Osteoblast (primary cell): ENCODE measurements around the gene GRAP. TPM values are rescaled to one million over a fixed set of nuclear protein-coding genes. Genes with fewer than 3 reads are reported as not detected.
"Not testable (repeated sequence)": the region's sequence is repeated elsewhere in the genome, so short reads cannot be mapped to it uniquely, and the experiment has no call there.

Experiments
- DNase-seq: peaks from one replicate; pipeline ENCODE4 v3.0.0; 2011; ENCODE audit warnings: low spot score, mixed read lengths; ENCODE audit not compliant: insufficient read length; ENCODE audit errors: missing footprints
- H2AFZ ChIP-seq: 2 replicates; pipeline ENCODE4 v1.6.0; 2011; ENCODE audit warnings: mild to moderate bottlenecking, low read length
- H3K27ac ChIP-seq: 2 replicates; pipeline ENCODE4 v1.5.1; 2011; ENCODE audit warnings: mild to moderate bottlenecking, low read depth, low read length, moderate library complexity
- H3K27me3 ChIP-seq: 2 replicates; pipeline ENCODE4 v1.6.0; 2012; ENCODE audit warnings: mild to moderate bottlenecking, control low read depth, inconsistent platforms, low read length, moderate library complexity; ENCODE audit not compliant: insufficient read depth
- H3K36me3 ChIP-seq: 2 replicates; pipeline ENCODE4 v1.5.1; 2011; ENCODE audit warnings: mild to moderate bottlenecking, low read length, control low read depth, moderate library complexity; ENCODE audit not compliant: insufficient read depth
- H3K4me1 ChIP-seq: 2 replicates; pipeline ENCODE4 v1.5.1; 2011; ENCODE audit warnings: mild to moderate bottlenecking, low read length, control low read depth, moderate library complexity; ENCODE audit not compliant: insufficient read depth
- H3K4me2 ChIP-seq: 2 replicates; pipeline ENCODE4 v1.6.0; 2011; ENCODE audit warnings: mild to moderate bottlenecking, low read length; ENCODE audit not compliant: insufficient read depth
- H3K4me3 ChIP-seq: fragments of 200-600 bp; sonication (generic); 3 replicates; pipeline ENCODE4 v1.5.1; 2012; ENCODE audit warnings: mild to moderate bottlenecking, low read length, inconsistent platforms; ENCODE audit not compliant: insufficient read depth
- H3K79me2 ChIP-seq: 2 replicates; pipeline ENCODE4 v1.6.0; 2012; ENCODE audit warnings: mild to moderate bottlenecking, low read length, control low read depth, inconsistent platforms; ENCODE audit not compliant: insufficient read depth
- H3K9me3 ChIP-seq: 2 replicates; pipeline ENCODE4 v1.5.1; 2011; ENCODE audit warnings: low read depth, low read length, control low read depth
- H4K20me1 ChIP-seq: 2 replicates; pipeline ENCODE4 v1.6.0; 2012; ENCODE audit warnings: mild to moderate bottlenecking, low read length, control low read depth; ENCODE audit not compliant: insufficient read depth
- CTCF ChIP-seq: IDR thresholded peaks from 2 replicates; pipeline ENCODE4 v1.5.1; 2011; ENCODE audit warnings: mild to moderate bottlenecking, low read depth, low read length, moderate library complexity; ENCODE audit errors: extremely low read depth
- total RNA-seq: library from RNA; depleted of rRNA; stranded (reverse); fragments of >200 nt; gene quantifications from 2 replicates; pipeline ENCODE4 v1.2.3, GENCODE V29; 2012

The GRAP gene
- total RNA-seq, 1 donor, result not detected

GRCh38 chr17:19032377-19032988 lies 14.3 kb downstream of the GRAP start:
- H3K4me3 ChIP-seq, H2AFZ ChIP-seq, H3K36me3 ChIP-seq, H3K4me1 ChIP-seq, H3K27me3 ChIP-seq, DNase-seq, H3K79me2 ChIP-seq, H3K9me3 ChIP-seq, H3K4me2 ChIP-seq, H3K27ac ChIP-seq, H4K20me1 ChIP-seq: not testable (repeated sequence)

DNA sequence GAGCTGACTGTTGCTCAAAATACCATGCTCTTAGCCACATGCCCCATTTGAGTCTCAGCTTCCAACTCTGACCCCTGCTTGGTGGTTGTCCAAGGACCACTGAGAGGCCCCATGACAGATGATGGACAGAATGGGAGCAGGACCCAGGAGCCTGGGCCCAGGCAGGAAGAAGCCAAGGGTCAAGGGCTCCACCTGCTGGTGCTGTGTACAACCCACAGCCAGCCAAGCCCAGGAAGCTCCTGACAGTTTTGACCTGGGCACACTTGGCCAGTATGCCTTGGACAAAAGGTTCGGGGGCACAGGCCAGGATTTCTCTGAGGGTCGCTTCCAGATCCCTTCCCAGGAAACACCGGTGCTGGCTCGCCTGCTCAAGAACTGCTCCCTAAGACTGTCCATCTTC lies 15.0 kb downstream of the GRAP start:
- not testable (repeated sequence) for H3K36me3 ChIP-seq, H3K4me3 ChIP-seq, H3K9me3 ChIP-seq, H3K27ac ChIP-seq, H3K79me2 ChIP-seq, H2AFZ ChIP-seq, H3K4me2 ChIP-seq, H3K4me1 ChIP-seq, H3K27me3 ChIP-seq, H4K20me1 ChIP-seq, DNase-seq

DNA sequence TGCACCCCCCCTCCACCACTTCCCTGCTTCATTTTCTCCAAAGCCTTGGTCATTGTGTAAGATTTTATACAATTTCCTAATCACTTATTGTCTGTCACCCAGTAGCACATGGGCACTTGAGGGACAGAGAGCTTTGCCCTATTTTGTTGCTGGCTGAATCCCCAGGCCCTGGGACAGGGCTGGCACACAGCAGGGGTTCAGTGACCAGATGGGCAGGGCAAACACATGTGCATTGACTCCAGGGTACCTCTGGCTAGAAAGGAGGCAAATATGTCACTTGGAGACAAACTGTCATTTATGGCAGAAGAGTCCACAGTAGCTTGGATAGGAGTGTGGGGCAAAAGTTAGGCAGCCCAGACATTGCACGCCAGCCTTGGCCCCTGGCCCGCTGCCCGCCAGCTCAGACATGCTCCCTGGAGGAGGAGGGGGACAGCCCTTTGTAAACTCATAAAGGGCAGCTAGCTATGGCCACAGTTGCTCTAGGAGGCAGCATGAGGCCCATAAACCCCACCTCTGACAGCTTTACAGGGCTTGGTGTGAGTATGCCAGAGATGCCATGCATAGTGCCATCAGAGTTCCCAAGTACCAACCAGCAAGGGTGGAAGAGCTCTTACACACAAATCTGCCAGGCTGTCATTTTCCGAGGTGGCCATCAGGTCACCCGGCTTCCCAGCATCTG lies 15.8 kb downstream of the GRAP start:
- not testable (repeated sequence) for H3K36me3 ChIP-seq, H3K4me3 ChIP-seq, H3K27ac ChIP-seq, H3K79me2 ChIP-seq, H3K27me3 ChIP-seq, H3K4me2 ChIP-seq, H3K9me3 ChIP-seq, H2AFZ ChIP-seq, H4K20me1 ChIP-seq, H3K4me1 ChIP-seq, DNase-seq

- H3K79me2 ChIP-seq, DNase-seq, H3K27ac ChIP-seq, H3K4me2 ChIP-seq, H4K20me1 ChIP-seq, H3K27me3 ChIP-seq, H3K4me1 ChIP-seq, H3K9me3 ChIP-seq, H2AFZ ChIP-seq, H3K4me3 ChIP-seq, H3K36me3 ChIP-seq: not testable (repeated sequence)
These were observed 17.0 kb downstream of the GRAP start for GRCh38 chr17:19029740-19030139.

DNA sequence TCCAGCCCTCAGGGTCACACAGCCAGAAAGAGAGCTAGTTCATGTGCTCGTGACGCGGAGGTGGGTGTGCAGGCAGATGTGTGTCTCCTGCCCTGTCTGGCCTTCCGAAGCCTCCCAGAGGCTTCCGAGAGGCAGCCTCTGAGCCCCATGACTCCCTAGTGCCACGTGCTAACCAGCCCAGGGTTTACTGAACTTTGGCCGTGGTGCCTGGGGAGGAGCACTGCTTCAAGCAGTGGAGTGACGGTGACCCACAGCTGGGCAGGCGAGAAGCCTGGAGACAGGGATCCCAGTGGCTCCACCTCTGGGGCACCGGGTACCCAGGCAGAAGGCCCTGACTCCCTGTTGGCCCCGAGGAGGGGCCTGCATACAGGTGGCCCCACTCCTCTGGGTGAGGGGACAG lies 18.1 kb downstream of the GRAP start:
- H4K20me1 ChIP-seq, H3K4me1 ChIP-seq, H3K27ac ChIP-seq, H2AFZ ChIP-seq, H3K9me3 ChIP-seq, H3K36me3 ChIP-seq, H3K4me2 ChIP-seq, H3K27me3 ChIP-seq, H3K4me3 ChIP-seq, H3K79me2 ChIP-seq, DNase-seq: not testable (repeated sequence)

DNA sequence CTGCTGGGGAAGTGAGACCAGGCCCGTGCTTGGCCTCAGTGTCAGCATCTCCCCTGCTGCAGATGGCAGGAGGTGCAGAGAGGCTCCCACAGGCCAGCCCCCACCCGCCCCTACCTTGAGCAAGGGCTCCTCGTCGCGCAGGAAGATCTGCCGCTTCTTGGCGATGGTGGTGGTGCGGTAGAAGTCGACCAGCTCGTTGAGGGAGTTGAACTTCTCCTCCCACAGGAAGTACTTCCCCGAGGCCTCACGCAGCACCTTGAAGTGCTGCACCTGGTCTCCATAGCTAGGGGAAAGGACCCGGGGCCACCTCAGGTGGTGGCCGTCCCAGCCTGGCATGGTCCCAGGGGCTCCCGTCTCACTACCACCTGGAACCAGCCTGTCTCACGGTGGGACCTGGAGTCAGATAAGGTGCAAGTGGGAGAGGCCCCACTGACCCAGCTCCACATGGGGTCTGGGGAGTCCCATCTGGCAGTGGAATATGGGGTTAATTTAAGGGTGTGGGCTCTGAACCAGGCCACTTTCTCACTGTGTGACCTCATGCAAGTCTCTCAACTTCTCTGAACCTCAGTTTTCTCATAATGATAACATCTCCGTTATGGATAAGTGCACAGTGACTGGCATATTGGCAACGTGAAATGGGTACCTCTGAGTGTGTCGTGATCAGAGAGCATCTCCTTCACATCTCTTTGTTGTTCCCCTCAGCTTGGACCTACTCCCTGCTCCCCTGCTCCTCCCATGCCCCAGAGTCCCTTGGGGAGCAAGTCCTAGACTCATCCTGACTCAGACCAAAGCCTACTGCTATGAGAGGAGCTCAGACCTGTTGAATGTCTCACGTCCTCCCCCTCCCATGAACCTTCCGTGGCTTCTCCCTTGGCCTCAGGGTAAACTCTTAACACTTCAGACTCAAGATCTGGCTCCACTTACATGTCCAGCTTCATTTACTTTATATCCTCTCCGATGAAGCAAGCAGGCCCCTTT lies 22.4 kb downstream of the GRAP start:
- no peak for TF ChIP-seq CTCF
- H3K27ac ChIP-seq, result no peak overlapping the region

More for the DNA sequence above, 22.4 kb downstream of the GRAP start:
- peak; percentile 97 for DNase-seq
- no peak overlapping the region for H2AFZ ChIP-seq
- no peak overlapping the region for H3K4me2 ChIP-seq
- no peaks in the 10 kb centered on the region for H3K27me3 ChIP-seq
- H3K36me3 ChIP-seq, result no peaks in the 10 kb centered on the region
- no peaks in the 10 kb centered on the region for H3K9me3 ChIP-seq
- H3K4me3 ChIP-seq, result no peak overlapping the region
- no peaks in the 10 kb centered on the region for H4K20me1 ChIP-seq
- H3K4me1 ChIP-seq, result no peaks in the 10 kb centered on the region
- H3K79me2 ChIP-seq, result no peaks in the 10 kb centered on the region
